ENCODE measurements around the gene HOXA2.

DNA sequence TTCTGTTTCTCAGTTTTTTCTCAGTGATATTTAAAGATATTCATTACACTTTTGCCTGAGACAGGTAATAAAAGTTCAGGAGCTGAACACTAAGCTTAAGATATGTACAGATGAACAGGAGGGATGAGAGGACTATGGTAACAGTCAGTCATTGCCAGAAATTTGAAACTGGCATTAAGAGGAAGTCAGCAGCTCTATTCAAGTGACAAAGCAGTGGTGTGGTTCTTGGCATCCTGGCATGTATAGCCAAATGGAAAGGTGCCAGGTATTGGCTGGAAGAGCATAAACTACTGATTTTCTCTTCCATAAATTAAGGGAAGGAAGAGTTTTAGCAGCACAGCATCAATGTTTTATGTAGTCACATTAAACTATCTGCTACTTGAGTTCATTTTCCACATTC is 29.4 kb downstream of the HOXA2 start:
- TF ChIP-seq POLR2A (IDR thresholded peaks at IDR 0.05; ENCODE audit: low read depth, low read length): no peak
- TF ChIP-seq POLR2AphosphoS5 (IDR thresholded peaks at IDR 0.05; ENCODE audit: low read depth, low read length): no peak
